Prostate gland (tissue), 2 donors: ENCODE measurements around the gene ABL2.

Experiments used
- POLR2A ChIP-seq: fragments of 450-650 bp; IDR thresholded peaks from one replicate; pipeline ENCODE4 v1.6.1; 2016; ENCODE audit warnings: antibody characterized with exemption, mild to moderate bottlenecking
- TF ChIP-seq, protein P1 (sequence below), 4 experiments: fragments of 200-600 bp in 2 of 4; fragments of 450-650 bp in 2 of 4; sonication (generic) in 2 of 4; IDR thresholded peaks; 1 replicate in 3 of 4; 2 replicates in 1 of 4; pipeline ENCODE4 v1.5.1; 2016 to 2019; ENCODE audit warnings: antibody characterized with exemption in 4 of 4, mild to moderate bottlenecking in 2 of 4, moderate library complexity in 2 of 4

DNA sequence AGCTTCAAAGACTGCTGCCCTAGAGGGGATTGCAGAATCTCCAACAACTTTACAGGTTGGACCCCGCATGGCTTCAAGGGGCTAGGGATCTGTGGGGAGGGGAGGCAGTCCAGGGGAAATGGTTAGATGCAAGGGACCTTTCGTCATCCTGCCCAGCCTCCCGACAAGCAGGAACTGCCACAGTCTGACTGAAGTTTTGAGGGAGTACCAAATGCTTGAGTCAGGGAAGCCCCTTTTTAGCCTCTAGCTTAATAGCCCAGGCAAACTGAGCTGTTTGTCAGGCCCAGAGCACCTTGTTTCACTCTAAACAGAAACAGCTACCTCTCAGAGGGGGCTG is 146.5 kb downstream of the ABL2 start:
- TF ChIP-seq POLR2A, result no peak
- TF ChIP-seq, protein P1, sequence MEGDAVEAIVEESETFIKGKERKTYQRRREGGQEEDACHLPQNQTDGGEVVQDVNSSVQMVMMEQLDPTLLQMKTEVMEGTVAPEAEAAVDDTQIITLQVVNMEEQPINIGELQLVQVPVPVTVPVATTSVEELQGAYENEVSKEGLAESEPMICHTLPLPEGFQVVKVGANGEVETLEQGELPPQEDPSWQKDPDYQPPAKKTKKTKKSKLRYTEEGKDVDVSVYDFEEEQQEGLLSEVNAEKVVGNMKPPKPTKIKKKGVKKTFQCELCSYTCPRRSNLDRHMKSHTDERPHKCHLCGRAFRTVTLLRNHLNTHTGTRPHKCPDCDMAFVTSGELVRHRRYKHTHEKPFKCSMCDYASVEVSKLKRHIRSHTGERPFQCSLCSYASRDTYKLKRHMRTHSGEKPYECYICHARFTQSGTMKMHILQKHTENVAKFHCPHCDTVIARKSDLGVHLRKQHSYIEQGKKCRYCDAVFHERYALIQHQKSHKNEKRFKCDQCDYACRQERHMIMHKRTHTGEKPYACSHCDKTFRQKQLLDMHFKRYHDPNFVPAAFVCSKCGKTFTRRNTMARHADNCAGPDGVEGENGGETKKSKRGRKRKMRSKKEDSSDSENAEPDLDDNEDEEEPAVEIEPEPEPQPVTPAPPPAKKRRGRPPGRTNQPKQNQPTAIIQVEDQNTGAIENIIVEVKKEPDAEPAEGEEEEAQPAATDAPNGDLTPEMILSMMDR (IDR thresholded peaks at IDR 0.05), result no peak
